ENCODE data around the gene KRT77.

Gene KRT77

GRCh38 chr12:52699960-52700359, 3.4 kb downstream of the KRT77 start:
- Histone ChIP-seq H3K4me3 (ENCODE audit: low read depth, low read length) (no peak overlapping the region), H3K4me1 (no peaks in the 10 kb centered on the region), H3K27me3 (peaks cover 8% of the 10 kb centered on the region), H3K36me3 (no peaks in the 10 kb centered on the region), H3K9me3 (no peaks in the 10 kb centered on the region)
- TF ChIP-seq, protein P1, sequence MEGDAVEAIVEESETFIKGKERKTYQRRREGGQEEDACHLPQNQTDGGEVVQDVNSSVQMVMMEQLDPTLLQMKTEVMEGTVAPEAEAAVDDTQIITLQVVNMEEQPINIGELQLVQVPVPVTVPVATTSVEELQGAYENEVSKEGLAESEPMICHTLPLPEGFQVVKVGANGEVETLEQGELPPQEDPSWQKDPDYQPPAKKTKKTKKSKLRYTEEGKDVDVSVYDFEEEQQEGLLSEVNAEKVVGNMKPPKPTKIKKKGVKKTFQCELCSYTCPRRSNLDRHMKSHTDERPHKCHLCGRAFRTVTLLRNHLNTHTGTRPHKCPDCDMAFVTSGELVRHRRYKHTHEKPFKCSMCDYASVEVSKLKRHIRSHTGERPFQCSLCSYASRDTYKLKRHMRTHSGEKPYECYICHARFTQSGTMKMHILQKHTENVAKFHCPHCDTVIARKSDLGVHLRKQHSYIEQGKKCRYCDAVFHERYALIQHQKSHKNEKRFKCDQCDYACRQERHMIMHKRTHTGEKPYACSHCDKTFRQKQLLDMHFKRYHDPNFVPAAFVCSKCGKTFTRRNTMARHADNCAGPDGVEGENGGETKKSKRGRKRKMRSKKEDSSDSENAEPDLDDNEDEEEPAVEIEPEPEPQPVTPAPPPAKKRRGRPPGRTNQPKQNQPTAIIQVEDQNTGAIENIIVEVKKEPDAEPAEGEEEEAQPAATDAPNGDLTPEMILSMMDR (IDR thresholded peaks at IDR 0.05; ENCODE audit: low read depth, low read length) = no peak
- DNase-seq = no peak

GRCh38 chr12:52699373-52699772, 4.0 kb downstream of the KRT77 start:
- TF ChIP-seq, protein P1 (IDR thresholded peaks at IDR 0.05; ENCODE audit: low read depth, low read length) = no peak
- DNase-seq = no peak
- Histone ChIP-seq H3K36me3 (no peaks in the 10 kb centered on the region), H3K9me3 (no peaks in the 10 kb centered on the region), H3K4me3 (ENCODE audit: low read depth, low read length) (no peak overlapping the region), H3K4me1 (no peaks in the 10 kb centered on the region), H3K27me3 (peaks cover 8% of the 10 kb centered on the region)

DNA sequence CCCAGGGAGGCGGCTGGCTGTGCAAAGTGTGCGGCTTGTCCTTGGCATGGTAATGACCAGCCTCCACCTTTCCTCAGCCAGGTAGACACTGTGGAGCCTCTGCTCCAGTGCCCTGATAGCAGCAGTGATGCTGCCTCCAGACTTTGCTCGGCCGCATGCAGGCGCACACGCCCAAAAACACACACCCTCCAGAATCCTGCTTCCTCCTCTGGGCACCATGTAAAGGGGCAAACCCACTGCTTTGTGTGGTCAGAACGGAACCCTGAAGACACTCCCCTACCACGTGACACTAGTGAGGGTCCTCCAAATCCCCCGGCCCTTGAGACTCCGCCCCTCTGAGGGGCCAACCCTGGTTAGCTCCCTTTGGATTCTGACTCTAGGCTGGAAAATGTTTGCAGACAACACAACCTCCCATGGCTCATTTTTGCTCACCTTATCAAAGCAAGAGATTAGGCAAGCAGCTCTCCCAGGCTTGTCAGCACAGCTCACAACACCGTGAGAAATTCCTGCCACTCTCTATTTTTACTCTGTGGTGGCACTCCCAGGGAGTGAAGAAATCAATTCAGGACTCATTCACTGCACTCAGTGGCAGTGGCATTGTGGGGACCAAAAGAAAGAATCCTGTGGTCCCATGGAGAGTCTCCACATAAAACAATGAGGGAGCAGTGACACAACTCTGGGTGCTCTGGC, 4.5 kb downstream of the KRT77 start:
- no peaks in the 10 kb centered on the region for H3K36me3 ChIP-seq
- DNase-seq = no peak
- H3K9me3 ChIP-seq = no peaks in the 10 kb centered on the region
- TF ChIP-seq, protein P1 (IDR thresholded peaks at IDR 0.05; ENCODE audit: low read depth, low read length) = no peak
- no peaks in the 10 kb centered on the region for H3K4me1 ChIP-seq
- H3K4me3 ChIP-seq (ENCODE audit: low read depth, low read length) = no peak overlapping the region
- peaks cover 5% of the 10 kb centered on the region for H3K27me3 ChIP-seq

DNA sequence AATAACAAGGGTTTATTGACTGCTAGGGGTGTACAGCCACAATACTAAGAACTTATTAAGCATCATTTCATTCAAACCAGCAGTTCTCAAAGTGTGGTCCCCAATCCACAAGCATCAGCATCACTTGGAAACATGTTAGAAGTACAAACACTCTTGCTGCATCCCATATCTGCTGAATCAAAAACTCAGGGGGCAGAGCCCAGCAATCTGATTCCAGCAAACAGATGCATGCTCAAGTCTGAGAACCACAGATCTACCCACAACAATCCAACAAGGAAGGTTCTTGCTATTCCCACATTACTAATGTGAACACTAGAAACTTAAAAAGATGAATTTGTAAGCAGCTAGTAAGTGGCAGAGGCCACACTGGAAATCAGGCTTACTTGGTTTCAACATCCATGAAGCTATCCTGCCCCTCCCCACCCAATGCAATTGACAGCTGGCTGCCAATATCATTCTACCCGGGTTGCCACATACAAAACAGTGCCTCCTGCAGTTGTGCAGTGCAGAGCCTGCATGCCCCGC, 6.2 kb downstream of the KRT77 start:
- H3K36me3 ChIP-seq = no peaks in the 10 kb centered on the region
- TF ChIP-seq, protein P1 (IDR thresholded peaks at IDR 0.05; ENCODE audit: low read depth, low read length) = no peak
- H3K9me3 ChIP-seq = no peaks in the 10 kb centered on the region
- H3K4me1 ChIP-seq = no peaks in the 10 kb centered on the region
- DNase-seq = no peak
- H3K27me3 ChIP-seq = peaks cover 5% of the 10 kb centered on the region
- H3K4me3 ChIP-seq (ENCODE audit: low read depth, low read length) = no peak overlapping the region

GRCh38 chr12:52696588-52696987, 6.7 kb downstream of the KRT77 start:
- Histone ChIP-seq H3K9me3 (no peaks in the 10 kb centered on the region), H3K27me3 (peaks cover 9% of the 10 kb centered on the region)
- no peak for DNase-seq

GRCh38 chr12:52695039-52695438, 8.3 kb downstream of the KRT77 start:
- DNase-seq = no peak
- Histone ChIP-seq H3K4me1 (no peaks in the 10 kb centered on the region), H3K27me3 (peaks cover 23% of the 10 kb centered on the region), H3K36me3 (no peaks in the 10 kb centered on the region), H3K4me3 (ENCODE audit: low read depth, low read length) (no peak overlapping the region), H3K9me3 (no peaks in the 10 kb centered on the region)
- TF ChIP-seq, protein P1 (IDR thresholded peaks at IDR 0.05; ENCODE audit: low read depth, low read length) = no peak

More at GRCh38 chr12:52696588-52696987, 6.7 kb downstream of the KRT77 start:
- TF ChIP-seq, protein P1 (IDR thresholded peaks at IDR 0.05; ENCODE audit: low read depth, low read length) = no peak
- H3K36me3 ChIP-seq = no peaks in the 10 kb centered on the region
- no peaks in the 10 kb centered on the region for H3K4me1 ChIP-seq
- H3K4me3 ChIP-seq (ENCODE audit: low read depth, low read length) = no peak overlapping the region

Data from BE2C (cell line).